Measurements from ENCODE around the gene CHM.

Gene CHM

DNA sequence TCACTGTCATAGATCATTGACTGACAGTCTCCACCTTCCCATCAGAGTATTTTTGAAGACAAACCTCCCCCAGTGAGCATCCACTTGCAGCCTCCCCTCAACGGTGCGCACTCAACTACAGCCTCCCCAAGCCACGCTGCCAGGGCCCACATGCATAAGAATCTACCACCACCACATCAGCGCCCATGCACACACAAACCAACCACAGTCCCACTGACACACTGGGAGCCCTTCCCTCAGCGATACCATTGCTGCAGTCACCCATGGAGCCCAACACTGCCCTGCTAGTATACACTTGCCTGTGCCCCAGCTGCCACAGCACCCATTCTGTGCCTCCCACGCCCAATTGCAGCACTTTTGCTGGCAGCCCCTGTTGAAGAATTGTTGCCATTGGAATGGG is 132.9 kb downstream of the CHM start:
- DNase-seq (ENCODE audit: insufficient read length, low spot score) = no peak
- no peak for FAIRE-seq

DNA sequence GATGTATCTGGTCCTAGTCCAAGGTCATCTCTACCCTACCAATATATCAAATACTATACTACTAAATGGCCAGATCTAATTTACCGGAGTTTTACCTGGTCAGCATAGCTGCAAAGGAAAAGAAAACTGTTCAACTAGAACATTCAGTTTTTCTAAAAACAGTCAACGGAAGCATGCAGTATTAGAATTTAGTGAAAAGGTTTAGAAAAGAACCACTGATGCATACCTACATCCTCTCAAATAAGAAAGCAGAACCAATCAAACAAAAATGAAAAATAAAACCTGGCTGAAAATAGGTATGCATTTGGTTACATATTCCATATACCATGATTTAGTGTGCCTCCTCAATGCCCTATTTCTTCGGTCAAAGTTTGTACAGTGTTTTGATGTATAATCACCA is 140.0 kb downstream of the CHM start:
- no peak for FAIRE-seq
- no peak for DNase-seq (ENCODE audit: insufficient read length, low spot score)

DNA sequence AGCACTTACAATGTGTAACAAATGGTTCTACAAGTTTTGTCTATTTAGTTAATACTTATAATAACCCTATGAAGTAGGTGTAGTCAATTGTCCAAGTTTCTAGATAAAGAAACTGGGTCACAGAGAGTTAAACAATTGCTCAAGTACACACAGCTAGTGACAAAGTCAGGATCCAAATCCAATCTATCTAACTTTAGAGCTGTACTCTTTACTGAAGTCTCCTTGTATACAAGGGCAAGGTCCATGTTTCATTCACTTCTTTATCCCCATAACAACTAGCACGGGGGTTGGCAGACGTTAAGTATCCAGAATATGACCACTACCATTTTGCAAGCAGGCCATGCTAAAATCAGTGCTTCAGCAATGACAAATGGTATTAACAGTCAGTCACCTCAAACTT is 141.0 kb downstream of the CHM start:
- FAIRE-seq (no peak), DNase-seq (ENCODE audit: insufficient read length, low spot score) (no peak)

DNA sequence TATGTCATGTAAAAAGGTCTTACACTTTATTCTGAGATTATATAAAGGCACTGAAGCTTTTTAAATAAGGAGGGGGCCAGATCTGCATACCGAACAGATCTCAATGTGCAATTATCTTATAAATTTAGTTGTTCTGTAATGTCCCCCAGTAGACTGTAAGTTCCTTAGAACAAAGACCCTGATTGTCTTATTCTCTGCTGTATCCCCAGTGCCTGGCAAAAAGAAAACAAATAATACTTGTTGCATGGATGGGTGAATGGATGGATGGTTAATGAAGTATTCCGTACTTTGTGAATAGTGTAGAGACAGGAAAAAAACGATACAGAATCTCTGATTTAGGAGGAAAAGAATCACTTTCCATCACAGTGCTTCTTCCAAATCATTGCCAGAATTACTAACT is 141.5 kb downstream of the CHM start:
- no peak for FAIRE-seq
- no peak for DNase-seq (ENCODE audit: insufficient read length, low spot score)

DNA sequence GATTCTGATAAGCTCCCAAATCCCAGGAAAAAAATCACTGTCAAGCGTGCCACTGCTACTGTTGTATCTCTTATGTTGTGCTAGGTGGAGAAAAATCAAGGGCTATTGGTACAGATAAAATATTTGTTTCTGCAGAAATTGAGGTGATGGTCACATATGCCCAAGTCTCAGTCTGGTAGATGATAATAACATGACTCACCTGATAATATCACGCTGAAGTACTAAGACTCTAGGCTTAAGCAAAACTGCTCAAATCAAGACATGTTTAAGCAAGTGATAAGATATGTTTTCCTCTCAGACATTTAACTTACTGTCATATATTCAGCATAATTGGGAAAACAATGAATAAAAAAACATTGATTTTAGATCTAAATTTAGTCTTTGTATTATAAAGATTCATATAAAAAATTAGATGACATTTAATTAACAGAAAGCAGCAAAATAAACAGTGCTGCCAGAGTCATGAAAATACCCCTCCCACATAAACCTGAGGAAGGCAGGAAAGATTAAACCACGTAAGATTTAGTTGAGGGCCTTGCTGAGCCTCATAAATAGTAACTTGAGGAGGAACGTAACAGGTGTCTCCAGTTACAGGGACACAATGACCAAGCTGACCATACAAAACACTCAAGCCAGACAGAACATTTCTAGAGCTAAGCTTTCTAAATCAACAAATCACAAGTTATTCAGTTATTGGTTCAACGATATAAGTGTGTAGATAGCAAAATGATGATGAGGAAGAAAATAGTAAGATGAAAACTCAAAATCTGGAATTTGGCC is 143.5 kb downstream of the CHM start:
- DNase-seq (ENCODE audit: insufficient read length, low spot score) (no peak), FAIRE-seq (no peak)

- FAIRE-seq = no peak
- DNase-seq (ENCODE audit: insufficient read length, low spot score) = no peak
Measured at GRCh38 chrX:85897362-85898126, 149.8 kb downstream of the CHM start.

DNA sequence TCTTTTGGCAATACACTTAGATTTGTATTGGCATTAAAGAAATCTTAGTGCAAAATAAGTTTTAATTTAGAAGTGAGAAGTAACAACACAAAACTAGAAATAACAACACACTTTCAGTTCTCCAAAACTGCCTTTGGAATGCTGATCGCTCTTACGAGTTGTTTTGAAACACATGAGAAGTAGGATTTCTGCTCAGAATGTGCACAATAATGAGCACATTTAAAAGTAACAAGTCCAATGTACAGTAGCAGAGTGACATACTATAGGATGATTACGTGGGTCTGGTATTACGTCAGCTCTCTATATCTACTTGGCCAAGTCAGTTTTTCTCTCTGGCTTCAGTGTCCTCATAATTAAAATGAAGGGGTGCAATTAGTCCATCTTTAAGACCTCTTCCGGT is 164.8 kb downstream of the CHM start:
- FAIRE-seq (no peak), DNase-seq (ENCODE audit: insufficient read length, low spot score) (no peak)

GRCh38 chrX:85870585-85870984 is 176.8 kb downstream of the CHM start:
- FAIRE-seq (no peak), DNase-seq (ENCODE audit: insufficient read length, low spot score) (no peak)

DNA sequence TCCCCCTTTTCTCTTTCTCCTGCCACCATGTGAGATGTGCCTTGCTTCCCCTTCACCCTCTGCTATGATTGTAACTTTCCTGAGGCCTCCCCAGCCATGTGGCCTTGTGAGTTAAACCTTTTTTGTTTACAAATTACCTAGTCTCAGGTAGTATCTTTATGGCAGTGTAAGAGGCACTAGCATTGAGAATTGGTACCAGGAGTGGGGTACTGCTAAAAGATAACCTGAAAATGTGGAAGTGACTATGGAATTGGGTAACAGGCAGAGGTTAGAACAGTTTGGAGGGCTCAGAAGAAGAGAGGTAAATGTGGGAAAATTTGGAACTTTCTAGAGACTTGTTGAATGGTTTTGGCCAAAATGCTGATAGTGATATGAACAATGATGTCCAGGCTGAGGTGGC is 182.0 kb downstream of the CHM start:
- DNase-seq (ENCODE audit: insufficient read length, low spot score) = no peak
- FAIRE-seq = no peak

DNA sequence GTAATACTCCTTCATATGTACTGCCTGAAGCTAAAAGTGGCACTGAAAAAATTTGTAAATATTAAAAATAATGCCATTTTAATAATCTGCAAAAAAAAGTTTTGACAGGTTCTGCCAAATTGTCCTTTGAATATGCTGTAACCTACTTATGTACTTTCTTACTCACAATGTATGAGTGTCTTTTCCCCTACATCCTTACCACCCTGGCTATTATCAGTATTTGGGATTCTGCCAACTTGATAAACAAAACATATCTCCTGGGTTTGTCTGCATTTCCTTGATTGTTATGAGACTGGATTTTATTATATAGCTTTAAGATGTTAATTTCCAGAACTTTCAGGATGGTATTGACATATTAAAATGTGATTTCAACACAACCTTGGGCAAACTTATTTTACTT is 187.9 kb downstream of the CHM start:
- FAIRE-seq = no peak

DNA sequence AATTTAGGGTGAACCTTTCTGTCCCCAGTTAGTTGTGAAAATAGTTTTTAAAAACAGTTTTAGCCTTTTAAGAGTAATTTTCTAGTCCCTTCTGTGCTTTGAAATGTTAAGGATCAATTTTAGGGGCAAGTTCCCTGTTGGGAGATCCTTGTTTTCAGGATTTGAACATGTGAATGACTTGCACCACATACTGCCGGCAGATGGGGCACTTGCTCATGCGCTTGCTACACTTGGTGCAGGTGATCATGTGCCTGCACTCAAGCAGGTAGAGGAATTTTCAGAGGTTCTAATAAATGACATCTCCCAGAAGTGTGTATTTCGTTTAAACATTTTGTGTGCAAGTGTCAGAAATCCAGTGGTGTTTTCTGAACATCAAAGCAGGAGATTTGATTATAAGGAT is 195.9 kb downstream of the CHM start:
- DNase-seq (ENCODE audit: insufficient read length, low spot score) = no peak
- FAIRE-seq = peak; percentile 76

More for the DNA sequence above, 187.9 kb downstream of the CHM start:
- no peak for DNase-seq (ENCODE audit: insufficient read length, low spot score)

- no peak for FAIRE-seq
- DNase-seq (ENCODE audit: insufficient read length, low spot score) = no peak
Measured at GRCh38 chrX:85836868-85837267, 210.5 kb downstream of the CHM start.

- no peak for FAIRE-seq
Measured at GRCh38 chrX:85828771-85829170, 218.6 kb downstream of the CHM start.

GRCh38 chrX:85815203-85815751 is 232.1 kb downstream of the CHM start:
- FAIRE-seq (peak; percentile 55), DNase-seq (ENCODE audit: insufficient read length, low spot score) (no peak)

More at GRCh38 chrX:85828771-85829170, 218.6 kb downstream of the CHM start:
- DNase-seq (ENCODE audit: insufficient read length, low spot score) = no peak

Measured in GM19239 (cell line).